Measurements from ENCODE around the gene DMD.

GRCh38 chrX:32448320-32448719 lies 763.0 kb downstream of the DMD start:
- TF ChIP-seq POLR2A (IDR thresholded peaks at IDR 0.05), result no peak
- TF ChIP-seq, protein P1, sequence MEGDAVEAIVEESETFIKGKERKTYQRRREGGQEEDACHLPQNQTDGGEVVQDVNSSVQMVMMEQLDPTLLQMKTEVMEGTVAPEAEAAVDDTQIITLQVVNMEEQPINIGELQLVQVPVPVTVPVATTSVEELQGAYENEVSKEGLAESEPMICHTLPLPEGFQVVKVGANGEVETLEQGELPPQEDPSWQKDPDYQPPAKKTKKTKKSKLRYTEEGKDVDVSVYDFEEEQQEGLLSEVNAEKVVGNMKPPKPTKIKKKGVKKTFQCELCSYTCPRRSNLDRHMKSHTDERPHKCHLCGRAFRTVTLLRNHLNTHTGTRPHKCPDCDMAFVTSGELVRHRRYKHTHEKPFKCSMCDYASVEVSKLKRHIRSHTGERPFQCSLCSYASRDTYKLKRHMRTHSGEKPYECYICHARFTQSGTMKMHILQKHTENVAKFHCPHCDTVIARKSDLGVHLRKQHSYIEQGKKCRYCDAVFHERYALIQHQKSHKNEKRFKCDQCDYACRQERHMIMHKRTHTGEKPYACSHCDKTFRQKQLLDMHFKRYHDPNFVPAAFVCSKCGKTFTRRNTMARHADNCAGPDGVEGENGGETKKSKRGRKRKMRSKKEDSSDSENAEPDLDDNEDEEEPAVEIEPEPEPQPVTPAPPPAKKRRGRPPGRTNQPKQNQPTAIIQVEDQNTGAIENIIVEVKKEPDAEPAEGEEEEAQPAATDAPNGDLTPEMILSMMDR (IDR thresholded peaks at IDR 0.05), result no peak
